ENCODE results near the gene GNA12. TPM values are rescaled to one million over a fixed set of nuclear protein-coding genes. Genes with fewer than 3 reads are reported as not detected.

Gene GNA12
- total RNA-seq, 6 experiments from 2014 or later = 10.3 to 32.1 (median 14.1) TPM

DNA sequence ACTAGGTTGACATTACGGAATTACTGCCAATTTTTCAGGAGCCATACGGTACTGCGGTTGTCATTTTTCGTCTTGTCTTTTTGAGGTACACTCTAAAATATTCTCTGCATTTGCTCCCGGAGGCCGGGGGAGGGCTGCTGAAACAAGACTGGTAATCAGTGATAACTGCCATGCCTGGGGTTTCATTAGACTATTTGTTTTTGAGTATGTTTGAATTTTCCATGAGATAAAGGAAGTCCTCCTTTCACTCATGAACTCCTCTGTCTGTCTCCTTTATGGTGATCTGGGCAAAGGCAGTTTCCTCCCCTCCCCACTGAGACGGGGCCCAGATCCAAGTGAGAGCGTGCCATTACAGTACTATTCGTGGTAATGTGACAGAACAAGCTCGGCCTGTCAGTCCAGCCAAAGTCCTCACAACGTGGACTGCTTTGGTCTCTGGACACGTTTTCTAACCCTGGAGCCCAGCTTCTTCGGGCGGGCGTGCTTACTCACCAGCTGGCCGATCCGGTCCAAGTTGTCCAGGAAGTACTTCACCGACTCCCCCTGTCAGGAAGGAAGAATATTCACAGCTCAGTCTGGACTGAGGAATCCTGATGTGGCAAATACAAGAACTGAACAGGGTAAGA is 111.0 kb downstream of the GNA12 start:
- H3K36me3 ChIP-seq = no peaks in the 10 kb centered on the region
- H3K27me3 ChIP-seq = no peaks in the 10 kb centered on the region
- H3K9me3 ChIP-seq = no peaks in the 10 kb centered on the region
- intact Hi-C loops (cut with DNase I) = no loop called here
- TF ChIP-seq CTCF (IDR thresholded peaks at IDR 0.05) (no peak), POLR2A (IDR thresholded peaks at IDR 0.05) (no peak)
- H3K27ac ChIP-seq = peak overlapping the region in 2 of 3 donors; percentile 5 to 38
- no peak overlapping the region for H3K4me3 ChIP-seq
- 65% methylated on average over 12 of the region's 18 CpGs for WGBS (ENCODE audit: insufficient coverage, low coverage, low lambda C conversion rate, missing lambda C conversion rate)
- DNase-seq = peak in 1 of 3 donors; percentile 45
- H3K4me1 ChIP-seq = no peaks in the 10 kb centered on the region
- peak; percentile 13 to 55 (median 30) for ATAC-seq

GRCh38 chr7:2732388-2732787 is 111.7 kb downstream of the GNA12 start:
- no peaks in the 10 kb centered on the region for H3K4me1 ChIP-seq
- DNase-seq (peak in 1 of 3 donors; percentile 23), ATAC-seq (no peak)
- no peaks in the 10 kb centered on the region for H3K9me3 ChIP-seq
- TF ChIP-seq CTCF (IDR thresholded peaks at IDR 0.05) = no peak
- TF ChIP-seq POLR2A (IDR thresholded peaks at IDR 0.05) = no peak
- H3K4me3 ChIP-seq = no peak overlapping the region
- WGBS (ENCODE audit: insufficient coverage, low coverage, low lambda C conversion rate, missing lambda C conversion rate) = 87% methylated on average over 8 of the region's 9 CpGs
- intact Hi-C loops (cut with DNase I) = no loop called here
- no peaks in the 10 kb centered on the region for H3K36me3 ChIP-seq
- peak overlapping the region in 2 of 3 donors; percentile 5 to 38 for H3K27ac ChIP-seq
- H3K27me3 ChIP-seq = no peaks in the 10 kb centered on the region

DNA sequence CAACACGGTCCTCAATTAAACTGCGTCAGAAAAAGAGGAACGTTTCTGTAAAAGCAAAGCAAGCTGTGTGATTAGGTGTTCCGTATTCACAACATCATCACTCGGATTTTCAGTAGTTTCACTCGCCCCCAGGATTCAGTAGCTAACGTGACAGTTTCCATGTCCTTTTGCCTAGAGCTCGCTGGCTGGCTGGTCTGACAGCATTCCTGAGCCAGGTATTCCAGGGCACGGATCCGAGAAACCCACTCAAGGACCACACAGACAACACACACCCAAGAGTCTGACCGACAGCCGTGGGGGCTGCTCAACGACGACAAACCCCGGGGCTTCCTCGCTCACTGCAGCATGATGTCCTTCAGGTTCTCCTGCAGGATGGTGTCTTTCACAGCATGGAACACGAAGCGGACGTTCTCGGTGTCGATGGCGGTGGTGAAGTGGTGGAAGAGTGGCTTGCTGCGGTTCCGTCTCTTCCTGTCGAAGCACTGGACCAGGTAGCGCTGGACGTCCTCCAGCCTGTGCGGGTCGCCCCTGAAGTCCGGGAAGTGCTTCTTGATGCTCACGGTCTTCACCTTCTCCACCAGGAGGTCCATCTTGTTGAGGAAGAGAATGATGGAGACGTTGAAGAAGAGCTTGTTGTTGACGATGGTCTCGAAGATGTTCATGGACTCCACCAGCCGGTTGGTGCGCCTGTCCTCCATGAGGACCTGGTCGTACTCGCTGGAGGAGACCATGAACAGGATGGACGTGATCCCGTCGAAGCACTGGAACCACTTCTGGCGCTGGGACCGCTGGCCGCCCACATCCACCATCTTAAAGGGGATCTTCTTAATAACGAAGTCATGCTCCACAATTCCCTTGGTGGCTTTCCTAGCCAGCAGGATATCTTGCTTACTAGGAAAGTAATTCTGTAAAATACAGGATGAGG is 113.0 kb downstream of the GNA12 start:
- H3K4me3 ChIP-seq = no peak overlapping the region
- intact Hi-C loops (cut with DNase I) = no loop called here
- H3K27me3 ChIP-seq = no peaks in the 10 kb centered on the region
- H3K9me3 ChIP-seq = no peaks in the 10 kb centered on the region
- 92% methylated on average over 33 of the region's 45 CpGs for WGBS (ENCODE audit: insufficient coverage, low coverage, low lambda C conversion rate, missing lambda C conversion rate)
- DNase-seq (peak in 2 of 3 donors; percentile 34 to 44), ATAC-seq (no peak)
- TF ChIP-seq CTCF (IDR thresholded peaks at IDR 0.05) = no peak
- TF ChIP-seq POLR2A (IDR thresholded peaks at IDR 0.05) = no peak
- H3K27ac ChIP-seq = no peak overlapping the region
- no peaks in the 10 kb centered on the region for H3K36me3 ChIP-seq
- no peaks in the 10 kb centered on the region for H3K4me1 ChIP-seq

DNA sequence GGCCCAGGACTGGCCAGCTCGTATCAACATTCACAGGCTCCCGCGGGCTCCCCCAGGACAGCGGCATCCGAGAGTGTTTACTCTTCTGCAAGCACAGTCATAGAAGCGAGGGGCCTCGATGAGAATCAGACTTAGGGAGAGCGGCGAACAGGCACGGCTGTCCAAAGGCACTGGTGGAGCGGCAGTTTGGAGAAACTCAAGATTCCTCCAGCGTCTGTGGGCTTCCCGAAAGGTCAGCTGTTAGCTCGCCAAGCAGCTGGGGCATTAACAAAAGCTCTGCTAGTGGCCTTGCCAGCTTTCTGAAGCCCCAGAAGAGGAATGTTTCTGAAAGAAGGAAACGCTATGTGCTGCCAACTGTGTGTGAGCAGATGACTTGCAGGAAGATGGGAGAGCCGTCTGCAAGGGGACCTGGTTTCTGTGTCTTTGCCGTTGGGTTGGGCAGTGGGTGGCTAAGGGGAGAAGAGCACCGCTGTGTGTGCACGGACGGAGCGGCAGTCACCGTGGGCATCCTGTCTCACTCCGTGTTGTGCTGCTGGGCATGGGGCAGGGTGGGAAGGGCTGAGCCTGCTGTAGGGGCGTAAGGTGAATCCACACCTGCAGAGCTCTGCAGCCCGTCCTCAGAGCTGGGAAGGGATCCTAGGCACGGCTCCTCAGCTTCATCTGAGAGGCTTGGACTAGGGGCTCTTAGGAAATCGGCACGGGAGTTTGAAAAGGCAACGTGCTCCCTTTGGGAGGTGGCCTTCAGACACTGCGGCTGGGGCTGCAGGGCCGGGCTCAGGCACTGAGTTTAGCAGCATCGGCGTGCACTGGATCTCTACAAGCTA is 114.0 kb downstream of the GNA12 start:
- DNase-seq (peak in 2 of 3 donors; percentile 37 to 47), ATAC-seq (no peak)
- no peaks in the 10 kb centered on the region for H3K27me3 ChIP-seq
- intact Hi-C loops (cut with DNase I) = no loop called here
- no peak overlapping the region for H3K4me3 ChIP-seq
- H3K36me3 ChIP-seq = no peaks in the 10 kb centered on the region
- no peaks in the 10 kb centered on the region for H3K4me1 ChIP-seq
- H3K27ac ChIP-seq = no peak overlapping the region
- H3K9me3 ChIP-seq = no peaks in the 10 kb centered on the region
- no peak for TF ChIP-seq POLR2A (IDR thresholded peaks at IDR 0.05)
- no peak for TF ChIP-seq CTCF (IDR thresholded peaks at IDR 0.05)
- 81% methylated on average over 19 of the region's 33 CpGs for WGBS (ENCODE audit: insufficient coverage, low coverage, low lambda C conversion rate, missing lambda C conversion rate)

All from right lobe of liver (tissue), 6 donors.